HCT116 (cell line): Measurements from ENCODE around the gene RIT2.

Source experiments
- TF ChIP-seq, protein P1 (sequence below): IDR thresholded peaks from 2 replicates; pipeline ENCODE4 v1.6.1; 2012
- TF ChIP-seq, protein P2 (sequence below), 3 experiments: fragments of 200-600 bp in 1 of 3; sonication (generic) in 1 of 3; IDR thresholded peaks in 2 of 3; conservative IDR thresholded peaks in 1 of 3; 2 replicates each; pipeline ENCODE4 v1.5.1; 2012 to 2017; ENCODE audit warnings: low read depth in 2 of 3, low read length in 2 of 3, antibody characterized with exemption in 1 of 3, borderline replicate concordance in 1 of 3, control low read depth in 1 of 3, mild to moderate bottlenecking in 1 of 3, mixed read lengths in 1 of 3, mixed run types in 1 of 3, moderate library complexity in 1 of 3; ENCODE audit not compliant: insufficient read depth in 1 of 3

DNA sequence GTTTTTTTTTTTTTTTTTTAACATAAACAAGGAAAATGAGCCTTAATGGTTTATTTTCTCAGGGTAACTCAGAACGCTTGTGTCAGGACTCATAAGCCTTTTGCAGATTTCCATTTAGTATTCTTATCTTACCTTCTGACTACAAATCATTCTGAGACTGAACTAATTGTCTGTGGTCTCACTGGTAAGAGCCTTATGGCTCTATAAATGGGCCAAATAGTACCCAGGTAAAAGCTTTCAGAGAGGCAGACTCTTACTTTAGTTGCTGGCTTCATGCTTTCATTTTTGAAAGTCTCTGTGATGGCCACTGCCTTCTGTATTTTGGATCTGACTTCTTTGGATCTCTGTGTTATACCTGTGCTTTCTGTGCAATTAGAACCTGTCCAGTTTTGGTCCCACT lies 403.4 kb downstream of the RIT2 start:
- TF ChIP-seq, protein P1, sequence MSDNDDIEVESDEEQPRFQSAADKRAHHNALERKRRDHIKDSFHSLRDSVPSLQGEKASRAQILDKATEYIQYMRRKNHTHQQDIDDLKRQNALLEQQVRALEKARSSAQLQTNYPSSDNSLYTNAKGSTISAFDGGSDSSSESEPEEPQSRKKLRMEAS, result no peak
- TF ChIP-seq, protein P2, sequence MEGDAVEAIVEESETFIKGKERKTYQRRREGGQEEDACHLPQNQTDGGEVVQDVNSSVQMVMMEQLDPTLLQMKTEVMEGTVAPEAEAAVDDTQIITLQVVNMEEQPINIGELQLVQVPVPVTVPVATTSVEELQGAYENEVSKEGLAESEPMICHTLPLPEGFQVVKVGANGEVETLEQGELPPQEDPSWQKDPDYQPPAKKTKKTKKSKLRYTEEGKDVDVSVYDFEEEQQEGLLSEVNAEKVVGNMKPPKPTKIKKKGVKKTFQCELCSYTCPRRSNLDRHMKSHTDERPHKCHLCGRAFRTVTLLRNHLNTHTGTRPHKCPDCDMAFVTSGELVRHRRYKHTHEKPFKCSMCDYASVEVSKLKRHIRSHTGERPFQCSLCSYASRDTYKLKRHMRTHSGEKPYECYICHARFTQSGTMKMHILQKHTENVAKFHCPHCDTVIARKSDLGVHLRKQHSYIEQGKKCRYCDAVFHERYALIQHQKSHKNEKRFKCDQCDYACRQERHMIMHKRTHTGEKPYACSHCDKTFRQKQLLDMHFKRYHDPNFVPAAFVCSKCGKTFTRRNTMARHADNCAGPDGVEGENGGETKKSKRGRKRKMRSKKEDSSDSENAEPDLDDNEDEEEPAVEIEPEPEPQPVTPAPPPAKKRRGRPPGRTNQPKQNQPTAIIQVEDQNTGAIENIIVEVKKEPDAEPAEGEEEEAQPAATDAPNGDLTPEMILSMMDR (IDR thresholded peaks at IDR 0.05 in 2 of 3, conservative IDR thresholded peaks at IDR 0.05 in 1 of 3; ENCODE audit: borderline replicate concordance in 1 of 3, insufficient read depth in 1 of 3, low read depth in 2 of 3, low read length in 2 of 3), result no peak
